Adrenal gland (tissue), 5 donors: ENCODE results near the gene RASA3.

Experiments used
- CTCF ChIP-seq, 6 experiments: fragments of 450-650 bp in 4 of 6; fragments of 200-600 bp in 2 of 6; sonication (generic) in 1 of 6; IDR thresholded peaks; 1 replicate in 5 of 6; 2 replicates in 1 of 6; pipeline versions ENCODE4 v1.5.1 to v1.8.0; 2016 to 2021; ENCODE audit warnings: antibody characterized with exemption in 6 of 6, mild to moderate bottlenecking in 2 of 6, moderate library complexity in 1 of 6
- POLR2A ChIP-seq, 2 donors: fragments of 450-650 bp; IDR thresholded peaks; one replicate each; pipeline ENCODE4 v1.6.1; 2017; ENCODE audit warnings: antibody characterized with exemption in 2 of 2, mild to moderate bottlenecking in 2 of 2, moderate library complexity in 1 of 2
- donor health status: DM: no; HTN: no; CAD: no.

DNA sequence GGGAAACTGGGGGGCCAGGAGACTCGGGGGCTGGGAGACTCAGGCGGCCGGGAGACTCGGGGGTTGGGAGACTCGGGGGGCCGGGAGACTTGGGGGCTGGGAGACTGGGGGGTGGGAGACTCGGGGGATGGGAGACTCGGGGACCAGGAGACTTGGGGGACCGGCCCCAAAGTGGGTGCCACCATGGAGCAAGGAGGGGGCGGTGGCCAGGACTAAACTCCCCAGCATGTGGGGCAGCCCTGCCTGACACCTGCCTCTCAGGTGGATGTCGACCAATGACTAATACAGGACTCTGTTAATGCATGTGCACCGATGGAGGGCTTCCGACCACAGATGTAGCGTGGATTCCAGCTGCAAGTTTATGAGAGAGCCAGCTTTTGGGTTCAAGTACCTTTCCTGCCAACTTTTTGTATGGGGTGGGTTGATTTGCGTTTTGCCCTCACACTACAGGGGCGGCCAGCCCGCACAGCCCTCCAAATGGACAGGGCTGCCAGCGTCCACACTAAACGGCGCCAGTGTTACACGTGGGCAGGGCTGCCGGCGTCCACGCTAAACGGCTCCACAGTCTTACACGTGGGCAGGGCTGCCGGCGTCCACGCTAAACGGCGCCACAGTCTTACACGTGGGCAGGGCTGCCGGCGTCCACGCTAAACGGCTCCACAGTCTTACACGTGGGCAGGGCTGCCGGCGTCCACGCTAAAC, 62.2 kb downstream of the RASA3 start:
- no peak for TF ChIP-seq POLR2A (IDR thresholded peaks at IDR 0.05)
- no peak for TF ChIP-seq CTCF (IDR thresholded peaks at IDR 0.05)
